Measurements from ENCODE around the gene SLC39A11.

SLC39A11 gene

DNA sequence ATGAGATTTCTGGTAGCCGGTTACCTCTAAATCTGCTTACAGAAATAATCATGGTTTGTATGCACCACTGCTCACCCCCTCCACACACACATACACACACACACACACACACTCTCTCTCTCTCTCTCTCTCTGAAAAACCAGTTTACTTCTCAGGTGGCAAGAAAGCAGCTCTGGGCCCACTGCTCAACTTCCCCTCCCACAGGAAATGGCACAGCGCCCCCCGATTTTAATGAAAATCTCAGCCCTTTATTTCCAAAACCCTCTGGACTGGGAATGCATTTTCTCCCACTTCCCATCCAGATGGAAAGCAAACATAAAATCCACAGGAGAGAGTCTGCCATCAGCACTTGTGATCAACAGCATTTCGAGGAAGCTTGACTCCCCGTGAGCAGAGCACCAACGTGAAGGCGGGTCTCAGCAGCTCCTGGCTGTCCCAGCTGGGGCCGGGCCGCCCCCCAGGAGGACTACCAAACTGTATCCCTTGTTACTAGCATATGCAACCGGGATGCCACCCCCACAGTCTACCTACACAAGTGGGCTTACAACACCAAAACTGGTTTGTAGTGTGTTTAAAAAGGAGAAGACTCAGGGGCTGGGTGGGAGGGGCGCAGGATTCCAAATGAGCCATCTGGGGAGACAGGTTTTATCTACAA, 121.1 kb downstream of the SLC39A11 start:
- DNase-seq: no peak

- DNase-seq: no peak
Observed at GRCh38 chr17:72970797-72971196, 121.7 kb downstream of the SLC39A11 start.

DNA sequence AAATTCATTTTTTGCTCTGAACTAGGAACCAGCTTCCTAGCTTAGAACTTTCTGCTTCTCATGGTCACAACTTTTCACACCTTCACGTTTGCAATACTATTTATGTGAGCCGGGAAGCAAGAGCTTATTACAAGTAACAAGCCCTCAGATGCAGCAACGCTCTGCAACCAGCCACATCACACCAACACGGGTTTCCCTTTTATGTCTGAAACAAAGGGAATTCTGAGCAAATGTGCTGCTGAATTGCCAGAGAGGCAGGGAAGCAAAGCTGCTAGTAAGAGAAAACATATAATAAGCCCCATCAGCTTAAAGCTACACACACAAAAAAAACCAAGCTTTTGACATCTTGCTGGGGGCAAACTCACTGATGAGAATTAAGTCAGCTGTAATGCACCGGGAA, 122.2 kb downstream of the SLC39A11 start:
- DNase-seq: no peak

DNA sequence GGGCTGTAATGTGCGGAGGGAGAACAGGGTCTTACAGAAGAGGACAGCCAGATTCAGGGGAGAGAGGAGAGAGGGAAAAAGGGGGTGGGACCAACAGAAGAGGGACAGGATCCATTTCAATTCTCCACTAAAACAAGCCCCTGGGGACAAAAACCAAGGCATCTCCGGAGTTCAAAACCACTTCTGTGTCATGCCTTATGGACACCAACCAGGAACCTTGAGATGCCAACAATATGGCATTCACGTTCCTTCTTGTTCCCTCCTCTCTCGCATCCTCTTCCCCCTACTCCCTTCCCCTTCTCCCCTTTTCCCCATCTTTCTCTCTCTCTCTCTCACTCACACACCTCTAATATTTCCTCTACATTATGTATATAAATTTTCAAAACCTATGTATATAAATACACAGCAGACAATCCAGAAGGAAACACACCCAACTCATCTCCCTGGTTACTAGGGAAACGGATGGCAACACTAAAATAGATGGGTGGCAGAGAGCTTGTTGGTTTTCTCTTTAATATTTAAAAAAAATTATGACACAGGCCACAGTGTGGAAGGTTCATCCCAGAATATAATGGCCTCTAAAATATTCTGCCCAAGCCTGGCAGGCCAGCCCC, 123.1 kb downstream of the SLC39A11 start:
- no peak for DNase-seq

DNA sequence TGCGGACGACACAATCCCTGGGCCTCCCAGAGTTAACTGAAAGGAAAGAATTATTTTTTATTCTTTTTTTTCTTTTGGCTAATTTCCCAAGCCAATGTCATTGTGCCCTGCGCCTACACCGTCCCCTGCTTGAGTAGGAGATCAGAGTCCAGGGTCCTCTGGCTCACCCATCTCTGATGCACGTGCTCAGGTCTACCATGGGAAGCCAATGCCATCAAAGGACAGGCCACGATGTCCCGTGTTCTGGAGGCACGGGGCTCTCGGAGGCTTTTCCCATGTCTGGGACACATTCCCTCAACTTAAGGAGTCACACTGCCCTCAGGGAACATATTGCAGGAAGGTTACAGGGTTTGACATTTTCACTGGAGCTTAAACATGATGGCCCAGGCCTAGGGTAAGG, 123.7 kb downstream of the SLC39A11 start:
- DNase-seq: no peak

- DNase-seq: no peak
Observed at GRCh38 chr17:72967977-72968585, 124.4 kb downstream of the SLC39A11 start.

GRCh38 chr17:72967277-72967970, 125.1 kb downstream of the SLC39A11 start:
- no peak for DNase-seq

DNA sequence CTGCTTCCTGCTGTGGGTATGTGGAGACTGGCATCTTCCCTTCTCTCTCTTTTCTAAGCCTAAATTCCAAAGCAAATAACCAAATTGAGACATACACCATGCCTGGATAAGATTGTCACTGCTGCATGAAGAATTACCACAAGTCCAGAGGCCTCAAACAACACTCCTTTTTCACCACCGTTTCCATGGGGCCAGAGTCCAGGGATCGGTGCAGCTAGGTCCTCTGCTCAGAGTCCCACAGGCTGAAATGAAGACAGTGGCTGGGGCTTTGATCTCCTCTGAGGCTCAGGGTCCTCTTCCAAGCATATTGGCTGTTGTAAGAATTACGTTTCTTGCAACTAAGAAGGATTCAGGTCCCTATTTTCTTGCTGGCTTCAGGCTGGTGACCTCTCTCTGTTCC, 130.4 kb downstream of the SLC39A11 start:
- no peak for DNase-seq

GRCh38 chr17:72955391-72956140, 136.9 kb downstream of the SLC39A11 start:
- DNase-seq: no peak

- DNase-seq: no peak
Observed at GRCh38 chr17:72954579-72954978, 137.9 kb downstream of the SLC39A11 start.

DNA sequence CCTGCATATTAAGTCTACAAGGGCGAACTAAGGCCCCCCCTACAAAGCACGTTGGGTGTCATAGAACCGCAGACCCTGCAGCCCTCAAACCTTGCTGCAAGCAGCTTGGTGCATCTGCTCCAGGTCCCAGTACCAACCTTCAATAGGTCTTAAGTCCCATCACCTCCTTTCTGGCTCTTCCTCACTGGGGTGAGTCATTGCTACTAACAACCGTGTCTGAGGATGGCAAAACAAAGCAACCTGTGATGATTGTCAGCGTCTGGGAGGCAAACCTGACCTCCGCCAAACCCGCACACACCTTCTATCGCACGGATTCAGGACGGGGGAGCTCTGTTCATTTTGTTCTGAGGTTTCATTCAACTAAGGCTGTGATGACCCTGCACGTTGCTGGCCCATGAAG, 138.9 kb downstream of the SLC39A11 start:
- DNase-seq: no peak

DNA sequence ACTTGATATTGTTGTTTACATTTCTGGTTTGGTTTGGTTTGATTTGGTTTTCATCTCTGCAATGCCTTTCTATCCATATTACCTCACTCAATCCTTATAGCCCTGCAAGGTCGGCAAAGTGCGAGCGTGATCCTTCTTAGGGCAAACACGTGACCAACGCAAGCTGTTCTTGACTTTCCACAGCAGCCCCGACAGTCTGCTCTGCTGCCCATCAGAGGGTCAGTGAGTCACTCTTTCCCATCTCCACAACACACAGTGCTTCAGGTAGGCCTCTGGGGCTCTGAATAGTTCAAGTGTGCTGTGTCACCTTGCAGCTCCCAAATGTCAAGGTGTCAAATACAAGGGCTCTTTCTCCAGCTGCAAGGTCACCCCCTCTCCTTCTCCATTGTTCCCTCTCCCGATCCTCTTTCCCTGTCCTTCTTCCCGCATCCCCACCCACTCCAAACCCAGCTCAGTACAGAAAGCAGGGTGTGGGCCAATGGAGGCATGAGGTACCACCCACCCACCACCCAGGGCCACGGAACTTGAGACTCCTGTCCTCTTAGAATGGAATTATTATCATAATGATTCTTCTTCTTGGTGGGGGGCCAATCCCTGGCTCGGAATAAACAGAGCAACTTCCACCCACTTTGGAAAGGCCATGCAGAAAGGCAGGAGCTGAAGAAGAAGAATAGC, 139.7 kb downstream of the SLC39A11 start:
- no peak for DNase-seq

DNA sequence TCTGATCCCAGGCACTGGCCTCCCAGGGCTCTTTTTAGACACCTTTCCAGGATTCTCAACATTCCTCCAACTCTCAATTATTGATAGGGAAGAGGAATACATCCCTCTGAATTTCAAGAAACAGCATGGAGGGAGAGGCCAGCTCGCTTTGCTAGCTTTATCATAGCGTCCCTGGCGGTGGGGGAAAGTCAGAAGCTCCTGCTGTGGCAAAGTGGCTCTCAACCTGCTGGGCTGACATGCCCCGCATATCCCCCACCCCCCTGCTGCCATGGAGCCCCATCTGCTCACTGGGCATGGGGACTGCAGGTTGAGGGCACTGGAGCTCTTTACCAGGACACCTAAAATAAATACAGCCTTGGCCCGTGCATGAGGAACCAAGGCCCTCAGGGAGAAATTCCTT, 140.3 kb downstream of the SLC39A11 start:
- no peak for DNase-seq

GRCh38 chr17:72950242-72950931, 142.1 kb downstream of the SLC39A11 start:
- no peak for DNase-seq

GRCh38 chr17:72948115-72948514, 144.4 kb downstream of the SLC39A11 start:
- DNase-seq: no peak

- DNase-seq: no peak
Observed at GRCh38 chr17:72947475-72947874, 145.0 kb downstream of the SLC39A11 start.

DNA sequence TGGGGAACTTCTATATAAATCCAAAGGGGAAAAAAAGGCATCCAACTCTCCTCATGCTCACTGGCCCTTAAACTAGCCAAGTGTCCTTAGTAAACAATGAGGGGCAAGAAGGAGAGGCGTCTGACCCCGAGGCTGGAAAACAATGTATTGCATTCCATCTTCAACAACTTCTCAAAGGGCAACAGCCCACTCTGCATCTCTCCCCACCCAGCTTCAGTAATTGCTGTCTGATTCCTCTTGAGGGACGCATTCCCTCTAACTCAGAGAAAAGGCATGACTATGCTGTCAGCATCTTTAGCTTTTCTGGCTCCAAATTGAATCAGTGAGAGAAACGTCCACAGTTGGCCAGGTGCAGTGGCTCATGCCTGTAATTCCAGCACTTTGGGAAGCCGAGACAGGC, 145.8 kb downstream of the SLC39A11 start:
- DNase-seq: no peak

DNA sequence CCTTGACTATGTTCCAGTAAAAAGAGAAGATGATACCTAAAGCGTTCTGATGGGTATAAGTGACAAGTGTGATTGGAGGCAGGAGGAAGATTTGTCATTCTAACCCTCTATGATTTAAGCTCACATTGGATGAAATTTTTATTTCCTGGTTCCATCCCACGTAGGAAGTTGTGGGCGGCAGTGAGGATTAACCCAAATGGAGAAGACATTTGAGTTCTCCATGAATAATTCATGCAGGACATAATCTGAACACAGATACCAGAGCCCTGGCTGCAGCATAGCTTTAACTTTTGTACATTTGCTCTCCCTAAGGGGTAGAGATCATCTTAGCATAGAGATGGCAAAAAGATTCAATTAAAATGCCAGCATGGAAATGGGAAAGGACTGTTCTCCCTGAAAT, 146.3 kb downstream of the SLC39A11 start:
- no peak for DNase-seq

DNA sequence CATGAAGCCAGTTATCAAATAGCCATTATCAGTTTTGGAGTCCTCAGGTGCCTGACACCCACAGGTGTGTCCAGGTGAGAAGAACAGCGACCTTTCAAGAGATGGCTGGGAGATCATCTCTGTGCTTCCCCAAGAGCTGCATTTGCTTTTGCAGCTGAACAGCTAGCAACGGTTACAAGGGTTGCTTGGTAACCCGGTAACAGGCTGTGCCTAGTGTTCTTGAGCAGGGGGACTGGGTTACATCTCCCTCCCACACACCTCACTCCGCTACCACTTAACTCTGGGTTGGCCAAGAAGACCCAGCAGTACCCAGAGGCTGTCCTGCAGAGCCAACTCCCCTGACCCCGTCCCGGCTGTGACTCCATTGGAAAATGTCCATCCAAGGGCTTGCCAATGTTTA, 147.0 kb downstream of the SLC39A11 start:
- DNase-seq: peak; percentile 15

DNA sequence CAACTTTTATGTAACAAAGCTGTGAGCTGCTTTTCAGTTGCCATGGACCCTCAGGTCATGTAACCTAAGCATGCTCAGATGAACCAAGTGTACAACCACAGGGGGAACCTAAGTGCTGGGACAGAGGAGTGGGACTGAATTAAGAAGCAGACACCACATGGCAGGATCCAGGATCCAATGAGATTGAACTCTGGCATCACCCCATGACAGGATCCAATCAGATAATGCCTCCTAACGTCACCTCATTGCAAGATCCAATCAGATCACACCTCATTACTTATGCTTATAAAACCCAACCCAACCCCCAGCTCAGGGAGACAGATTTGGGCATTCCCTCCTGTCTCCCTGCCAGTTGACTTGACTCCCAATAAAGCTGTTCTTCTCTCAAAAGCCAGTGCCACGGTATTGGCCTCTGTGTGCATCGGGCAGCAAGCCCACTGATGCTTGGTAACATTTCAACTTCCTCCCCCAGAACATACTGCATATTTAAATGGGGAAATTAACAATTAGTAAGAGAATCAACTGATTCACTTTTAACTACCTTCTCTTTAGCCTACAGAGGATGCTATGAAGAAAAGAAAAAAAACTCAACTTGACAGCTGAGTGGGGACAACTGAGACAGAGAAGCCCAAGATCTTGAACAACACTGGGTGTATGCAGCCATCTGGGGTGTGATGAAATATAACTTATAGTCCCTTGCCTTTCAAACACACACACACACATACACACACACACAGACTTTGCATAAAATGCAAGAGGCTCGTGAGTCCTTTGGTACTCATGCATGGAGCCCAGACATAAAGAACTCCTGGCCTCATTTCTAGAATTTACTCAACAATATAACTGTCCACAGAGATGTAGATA, 148.4 kb downstream of the SLC39A11 start:
- DNase-seq: no peak

GRCh38 chr17:72942579-72942978, 149.9 kb downstream of the SLC39A11 start:
- no peak for DNase-seq
